HepG2 (cell line): Measurements from ENCODE around the gene STMN3. TPM values are rescaled to one million over a fixed set of nuclear protein-coding genes. Genes with fewer than 3 reads are reported as not detected.

Experiments used
- AGO1 ChIP-seq: fragments of 200-400 bp; formaldehyde crosslinking; IDR thresholded peaks from 2 replicates; pipeline ENCODE4 v1.6.1; 2017; ENCODE audit warnings: mild to moderate bottlenecking, low read depth, low read length, moderate library complexity; ENCODE audit not compliant: poor library complexity, severe bottlenecking
- ARID4A ChIP-seq: sonication (generic); formaldehyde crosslinking; IDR thresholded peaks from 2 replicates; pipeline ENCODE4 v1.5.0; 2020; ENCODE audit warnings: mild to moderate bottlenecking, missing genetic modification reagents, borderline replicate concordance
- HMG20B ChIP-seq: conservative IDR thresholded peaks from 2 replicates; pipeline ENCODE4 v1.6.1; 2016; ENCODE audit warnings: missing genetic modification reagents, missing compliant biosample characterization
- IRF1 ChIP-seq: sonication (generic); formaldehyde crosslinking; IDR thresholded peaks from 2 replicates; pipeline ENCODE4 v1.4.0; 2020; ENCODE audit warnings: low read depth, mild to moderate bottlenecking, missing genetic modification reagents
- KAT7 ChIP-seq: IDR thresholded peaks from 2 replicates; pipeline ENCODE4 v1.6.1; 2018; ENCODE audit warnings: borderline replicate concordance, missing compliant biosample characterization
- PAX8 ChIP-seq: sonication (generic); formaldehyde crosslinking; IDR thresholded peaks from 2 replicates; pipeline ENCODE4 v1.8.0; 2022; ENCODE audit warnings: mild to moderate bottlenecking, missing genetic modification reagents, borderline replicate concordance
- PHF8 ChIP-seq: sonication (generic); formaldehyde crosslinking; IDR thresholded peaks from 2 replicates; pipeline ENCODE4 v1.5.0; 2020; ENCODE audit warnings: missing genetic modification reagents
- POGK ChIP-seq: sonication (generic); formaldehyde crosslinking; conservative IDR thresholded peaks from 2 replicates; pipeline ENCODE4 v1.8.0; 2022; ENCODE audit warnings: mild to moderate bottlenecking, moderate library complexity, missing genetic modification reagents
- POLR2A ChIP-seq, 2 experiments: IDR thresholded peaks; 2 replicates each; pipeline ENCODE4 v1.6.1; 2011; ENCODE audit warnings: low read depth in 2 of 2, low read length in 2 of 2, mild to moderate bottlenecking in 1 of 2, moderate library complexity in 1 of 2; ENCODE audit not compliant: insufficient read depth in 1 of 2
- ZNF274 ChIP-seq: sonication (generic); formaldehyde crosslinking; IDR thresholded peaks from 2 replicates; pipeline ENCODE4 v1.5.1; 2020; ENCODE audit warnings: mild to moderate bottlenecking, missing genetic modification reagents
- ZNF790 ChIP-seq: sonication (generic); formaldehyde crosslinking; IDR thresholded peaks from 2 replicates; pipeline ENCODE4 v1.8.0; 2022; ENCODE audit warnings: missing genetic modification reagents, mild to moderate bottlenecking, borderline replicate concordance
- polyA plus RNA-seq, 8 experiments: library from polyadenylated mRNA; depleted of rRNA in 3 of 8; stranded (reverse) in 7 of 8; unstranded in 1 of 8; fragments of >200 nt; fragmentation: Illumina TruSeq in 4 of 8; extraction: Trizol in 4 of 8; gene quantifications; 2 replicates each; pipeline versions ENCODE4 v1.2.1 to v1.2.3, GENCODE V29; 2011 to 2016; ENCODE audit warnings: low read depth in 4 of 8, missing spikeins in 1 of 8, mixed read lengths in 1 of 8; ENCODE audit not compliant: insufficient read depth in 1 of 8
- total RNA-seq, 5 experiments: library from RNA; depleted of rRNA; stranded (reverse); fragments of >200 nt; fragmentation: Illumina TruSeq; extraction: Trizol; gene quantifications; 2 replicates each; pipeline ENCODE4 v1.2.3, GENCODE V29; 2016; ENCODE audit warnings: low read depth in 1 of 5
- TF ChIP-seq, protein P1 (sequence below): sonication (generic); formaldehyde crosslinking; IDR thresholded peaks from 2 replicates; pipeline ENCODE4 v1.4.0; 2020; ENCODE audit warnings: mild to moderate bottlenecking, missing genetic modification reagents

STMN3 gene
- total and polyA plus RNA-seq, 2 of the 13 experiments (the other 11 are each of a cell fraction or from before 2014, with no cell fraction given): 21.0 to 48.3 TPM

- TF ChIP-seq, protein P1, sequence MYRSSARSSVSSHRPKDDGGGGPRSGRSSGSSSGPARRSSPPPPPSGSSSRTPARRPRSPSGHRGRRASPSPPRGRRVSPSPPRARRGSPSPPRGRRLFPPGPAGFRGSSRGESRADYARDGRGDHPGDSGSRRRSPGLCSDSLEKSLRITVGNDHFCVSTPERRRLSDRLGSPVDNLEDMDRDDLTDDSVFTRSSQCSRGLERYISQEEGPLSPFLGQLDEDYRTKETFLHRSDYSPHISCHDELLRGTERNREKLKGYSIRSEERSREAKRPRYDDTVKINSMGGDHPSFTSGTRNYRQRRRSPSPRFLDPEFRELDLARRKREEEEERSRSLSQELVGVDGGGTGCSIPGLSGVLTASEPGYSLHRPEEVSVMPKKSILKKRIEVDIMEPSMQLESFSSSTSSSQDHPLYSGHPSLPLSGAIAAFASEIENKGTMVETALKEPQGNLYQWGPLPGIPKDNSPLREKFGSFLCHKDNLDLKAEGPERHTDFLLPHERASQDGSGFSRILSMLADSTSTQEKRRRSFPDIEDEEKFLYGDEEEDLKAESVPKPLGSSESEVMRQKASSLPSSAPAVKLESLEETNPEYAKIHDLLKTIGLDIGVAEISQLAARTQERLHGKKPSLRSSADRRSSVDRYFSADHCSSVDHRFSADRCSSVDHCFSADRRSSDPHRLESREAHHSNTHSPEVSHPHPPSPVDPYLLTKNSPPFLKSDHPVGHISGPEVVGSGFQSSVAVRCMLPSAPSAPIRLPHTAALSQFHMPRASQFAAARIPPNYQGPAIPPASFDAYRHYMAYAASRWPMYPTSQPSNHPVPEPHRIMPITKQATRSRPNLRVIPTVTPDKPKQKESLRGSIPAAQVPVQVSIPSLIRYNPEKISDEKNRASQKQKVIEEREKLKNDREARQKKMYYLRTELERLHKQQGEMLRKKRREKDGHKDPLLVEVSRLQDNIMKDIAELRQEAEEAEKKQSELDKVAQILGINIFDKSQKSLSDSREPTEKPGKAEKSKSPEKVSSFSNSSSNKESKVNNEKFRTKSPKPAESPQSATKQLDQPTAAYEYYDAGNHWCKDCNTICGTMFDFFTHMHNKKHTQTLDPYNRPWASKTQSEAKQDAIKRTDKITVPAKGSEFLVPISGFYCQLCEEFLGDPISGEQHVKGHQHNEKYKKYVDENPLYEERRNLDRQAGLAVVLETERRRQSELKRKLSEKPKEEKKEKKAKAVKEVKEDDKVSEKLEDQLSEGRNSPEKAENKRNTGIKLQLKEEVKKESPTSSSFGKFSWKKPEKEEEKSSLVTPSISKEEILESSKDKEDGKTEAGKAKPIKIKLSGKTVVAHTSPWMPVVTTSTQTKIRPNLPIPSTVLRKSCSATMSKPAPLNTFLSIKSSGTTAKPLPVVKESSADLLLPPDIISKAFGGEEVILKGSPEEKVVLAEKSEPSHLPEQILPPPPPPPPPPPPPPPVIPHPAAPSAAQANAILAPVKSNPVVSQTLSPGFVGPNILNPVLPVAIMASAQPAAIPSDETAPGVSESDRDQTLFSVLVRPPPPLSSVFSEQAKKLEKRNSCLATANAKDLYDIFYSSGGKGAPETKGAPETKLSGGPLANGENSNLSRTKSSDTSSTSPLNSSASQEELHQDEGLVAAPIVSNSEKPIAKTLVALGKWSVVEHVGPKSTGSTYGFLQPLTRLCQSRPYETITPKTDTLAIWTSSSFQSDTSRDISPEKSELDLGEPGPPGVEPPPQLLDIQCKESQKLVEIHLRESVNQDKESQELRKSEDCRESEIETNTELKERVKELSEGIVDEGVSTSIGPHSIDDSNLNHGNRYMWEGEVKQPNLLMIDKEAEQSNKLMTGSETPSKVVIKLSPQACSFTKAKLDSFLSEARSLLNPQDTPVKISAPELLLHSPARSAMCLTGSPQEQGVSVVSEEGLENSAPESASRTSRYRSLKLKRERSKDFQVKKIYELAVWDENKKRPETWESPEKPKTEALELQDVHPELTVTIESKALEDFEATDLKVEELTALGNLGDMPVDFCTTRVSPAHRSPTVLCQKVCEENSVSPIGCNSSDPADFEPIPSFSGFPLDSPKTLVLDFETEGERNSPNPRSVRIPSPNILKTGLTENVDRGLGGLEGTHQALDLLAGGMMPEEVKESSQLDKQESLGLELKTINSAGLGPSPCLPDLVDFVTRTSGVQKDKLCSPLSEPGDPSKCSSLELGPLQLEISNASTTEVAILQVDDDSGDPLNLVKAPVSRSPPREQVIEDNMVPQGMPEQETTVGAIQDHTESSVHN (CRISPR knock-in tag): no peak
- TF ChIP-seq PAX8 (no peak), POGK (CRISPR knock-in tag) (no peak), ZNF274 (0 out of 2 replicates have a peak, but pooled peaks have one; percentile 43), IRF1 (CRISPR knock-in tag) (no peak), PHF8 (CRISPR knock-in tag) (no peak), POLR2A (IDR thresholded peaks at IDR 0.05; ENCODE audit: insufficient read depth in 1 of 2, low read depth in 2 of 2, low read length in 2 of 2) (peak in 1 of 2 experiments; percentile 27; a peak in 1 of 4 replicates), ARID4A (CRISPR knock-in tag) (no peak), KAT7 (CRISPR knock-in tag) (no peak), AGO1 (peak; percentile 94), ZNF790 (CRISPR knock-in tag) (no peak), HMG20B (CRISPR knock-in tag) (no peak)
Observed at GRCh38 chr20:63689046-63690002, 36.1 kb upstream of the STMN3 start (continued).
